Measurements from ENCODE around the gene PTCHD4. TPM values are rescaled to one million over a fixed set of nuclear protein-coding genes. Genes with fewer than 3 reads are reported as not detected.
A peak's percentile ranks its signal among the peaks of the same experiment; 100 is the strongest.

Gene PTCHD4
- total and polyA plus RNA-seq, 2 experiments from 2014 or later, result 0.76 to 1.2 TPM

DNA sequence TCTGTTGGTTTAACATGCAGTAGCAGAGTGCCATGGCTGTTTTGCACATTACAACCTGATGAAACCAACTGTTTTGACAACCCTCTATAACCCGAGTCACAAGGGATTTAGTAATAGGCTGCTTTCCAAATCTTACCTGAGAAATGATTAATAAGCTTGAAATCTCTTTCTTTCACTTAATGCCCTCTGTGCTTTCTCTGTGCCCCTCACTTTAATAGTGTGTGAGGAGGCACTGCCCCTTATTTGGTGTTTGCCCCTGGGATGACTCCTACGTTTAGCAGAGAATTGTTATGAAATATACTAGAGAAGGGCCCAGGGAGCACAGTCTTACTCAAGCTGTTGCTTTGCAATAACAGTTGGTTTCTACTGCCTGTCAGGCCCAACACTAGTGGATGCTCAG lies 31.0 kb upstream of the PTCHD4 start:
- Histone ChIP-seq H3K9me2 (ENCODE audit: insufficient read depth) (no peaks in the 10 kb centered on the region), H3K9me3 (ENCODE audit: low read depth) (no peaks in the 10 kb centered on the region), H3K4me1 (ENCODE audit: insufficient read depth) (no peaks in the 10 kb centered on the region), H3K27me3 (replicated peaks; ENCODE audit: insufficient read depth) (no peaks in the 10 kb centered on the region), H3K36me3 (ENCODE audit: low read depth) (no peaks in the 10 kb centered on the region), H2AFZ (no peak overlapping the region), H4K20me1 (ENCODE audit: insufficient read depth) (no peaks in the 10 kb centered on the region; the same call in 1 of the 2 replicates), H3K4me2 (ENCODE audit: unreplicated experiment) (no peak overlapping the region), H3K4me3 (no peak overlapping the region), H3K79me2 (ENCODE audit: insufficient read depth) (no peaks in the 10 kb centered on the region), H3K9ac (no peak overlapping the region), H3K27ac (no peak overlapping the region), H3F3A (ENCODE audit: insufficient read depth) (no peaks in the 10 kb centered on the region)
- TF ChIP-seq EZH2phosphoT487 (IDR thresholded peaks at IDR 0.05; ENCODE audit: insufficient read depth, low read depth), result no peak
- whole genome bisulfite sequencing, 2 experiments (ENCODE audit: low coverage in 1 of 2, low lambda C conversion rate in 2 of 2, missing lambda C conversion rate in 2 of 2), result 6 to 8% methylated on average over 2 of the region's 2 CpGs
- in situ Hi-C loops (cut with MboI), result no loop called here
- DNase-seq, result no peak

DNA sequence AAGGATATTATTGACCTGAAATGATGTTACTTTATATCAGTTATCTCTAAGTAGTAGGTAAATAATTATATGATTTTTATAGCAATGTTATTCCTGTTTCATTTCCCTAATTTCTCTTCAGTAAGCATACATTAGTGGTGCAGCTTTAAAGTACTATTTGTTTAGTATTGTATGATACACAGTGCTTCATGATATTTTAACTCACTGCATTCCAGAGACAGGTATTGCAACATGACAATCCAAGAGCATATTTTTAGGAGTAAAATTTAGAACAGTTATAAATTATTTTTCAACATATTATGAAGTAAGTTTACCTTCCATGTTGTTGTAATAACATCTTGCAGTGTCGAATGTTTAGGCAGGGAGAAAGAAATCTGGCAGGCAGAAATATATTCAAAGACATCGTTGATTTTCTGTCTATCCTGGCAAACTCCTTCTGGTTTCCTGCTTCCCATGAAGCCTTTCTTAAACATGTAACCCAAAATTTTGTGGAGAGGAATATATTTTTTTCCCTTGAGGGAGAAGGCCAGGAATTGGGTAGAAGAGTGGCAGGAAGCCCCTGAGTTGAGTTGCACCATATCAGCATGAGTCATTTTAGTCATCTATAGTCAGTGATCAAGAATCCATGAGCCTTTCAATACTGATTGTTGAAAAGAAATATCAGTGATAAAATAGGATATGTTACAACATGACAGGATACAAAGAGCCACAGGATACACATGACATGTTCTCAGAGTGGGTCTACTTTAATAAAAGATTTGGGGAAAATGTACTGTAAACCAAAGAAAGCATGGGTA lies 29.0 kb upstream of the PTCHD4 start:
- H3K36me3 ChIP-seq (ENCODE audit: low read depth), result no peaks in the 10 kb centered on the region
- H3K9ac ChIP-seq, result no peak overlapping the region
- H2AFZ ChIP-seq, result no peak overlapping the region
- H3F3A ChIP-seq (ENCODE audit: insufficient read depth), result no peaks in the 10 kb centered on the region
- no peak overlapping the region for H3K27ac ChIP-seq
- H3K79me2 ChIP-seq (ENCODE audit: insufficient read depth), result no peaks in the 10 kb centered on the region
- no peaks in the 10 kb centered on the region for H3K9me3 ChIP-seq (ENCODE audit: low read depth)
- TF ChIP-seq EZH2 (IDR thresholded peaks at IDR 0.05; ENCODE audit: insufficient read depth, poor library complexity, severe bottlenecking) (no peak), EZH2phosphoT487 (IDR thresholded peaks at IDR 0.05; ENCODE audit: insufficient read depth, low read depth) (no peak)
- DNase-seq, result no peak
- in situ Hi-C loops (cut with MboI), result no loop called here
- no peak overlapping the region for H3K4me2 ChIP-seq (ENCODE audit: unreplicated experiment)
- H3K9me2 ChIP-seq (ENCODE audit: insufficient read depth), result no peaks in the 10 kb centered on the region
- H3K4me3 ChIP-seq, result no peak overlapping the region
- no peaks in the 10 kb centered on the region for H4K20me1 ChIP-seq (ENCODE audit: insufficient read depth)
- WGBS, 2 experiments (ENCODE audit: low coverage in 1 of 2, low lambda C conversion rate in 2 of 2, missing lambda C conversion rate in 2 of 2), result 19 to 23% methylated on average over 2 of the region's 2 CpGs
- no peaks in the 10 kb centered on the region for H3K27me3 ChIP-seq (replicated peaks; ENCODE audit: insufficient read depth)
- 0 out of 2 replicates have a peak, but pooled peaks cover 7% of the 10 kb centered on the region for H3K4me1 ChIP-seq (ENCODE audit: insufficient read depth)

DNA sequence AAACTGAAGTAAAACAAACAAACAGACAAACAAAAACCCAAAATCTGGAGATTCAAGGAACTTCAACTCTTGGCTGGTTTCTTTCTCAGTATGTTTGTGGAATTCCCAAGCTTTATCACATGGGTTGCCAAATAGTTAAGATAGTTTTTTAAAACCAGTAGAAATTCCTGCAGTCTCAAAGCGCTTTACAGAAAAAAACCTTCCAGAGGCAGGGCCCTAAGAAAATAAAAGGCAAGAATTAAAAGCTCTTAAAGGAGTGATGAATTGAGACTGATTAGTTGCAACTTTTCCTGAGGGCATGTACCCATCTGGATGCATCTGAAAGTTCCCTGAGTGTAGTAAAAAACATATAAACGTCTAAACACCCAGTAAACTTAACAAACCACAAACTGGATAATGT lies 25.9 kb upstream of the PTCHD4 start:
- H3K27me3 ChIP-seq (replicated peaks; ENCODE audit: insufficient read depth), result no peaks in the 10 kb centered on the region
- H3F3A ChIP-seq (ENCODE audit: insufficient read depth), result no peaks in the 10 kb centered on the region
- H3K9ac ChIP-seq, result no peak overlapping the region
- H3K79me2 ChIP-seq (ENCODE audit: insufficient read depth), result no peaks in the 10 kb centered on the region
- 0 out of 2 replicates have a peak, but pooled peaks cover 7% of the 10 kb centered on the region for H3K4me1 ChIP-seq (ENCODE audit: insufficient read depth)
- no peak for TF ChIP-seq EZH2 (IDR thresholded peaks at IDR 0.05; ENCODE audit: insufficient read depth, poor library complexity, severe bottlenecking)
- no peak for TF ChIP-seq EZH2phosphoT487 (IDR thresholded peaks at IDR 0.05; ENCODE audit: insufficient read depth, low read depth)
- no peaks in the 10 kb centered on the region for H3K9me2 ChIP-seq (ENCODE audit: insufficient read depth)
- WGBS, 2 experiments (ENCODE audit: low coverage in 1 of 2, low lambda C conversion rate in 2 of 2, missing lambda C conversion rate in 2 of 2), result 18 to 26% methylated on average over 2 of the region's 2 CpGs
- no peak for DNase-seq
- no peaks in the 10 kb centered on the region for H4K20me1 ChIP-seq (ENCODE audit: insufficient read depth)
- H3K4me3 ChIP-seq, result no peak overlapping the region
- in situ Hi-C loops (cut with MboI), result no loop called here
- H3K36me3 ChIP-seq (ENCODE audit: low read depth), result no peaks in the 10 kb centered on the region
- no peak overlapping the region for H3K27ac ChIP-seq
- no peak overlapping the region for H3K4me2 ChIP-seq (ENCODE audit: unreplicated experiment)
- H3K9me3 ChIP-seq (ENCODE audit: low read depth), result no peaks in the 10 kb centered on the region
- no peak overlapping the region for H2AFZ ChIP-seq

DNA sequence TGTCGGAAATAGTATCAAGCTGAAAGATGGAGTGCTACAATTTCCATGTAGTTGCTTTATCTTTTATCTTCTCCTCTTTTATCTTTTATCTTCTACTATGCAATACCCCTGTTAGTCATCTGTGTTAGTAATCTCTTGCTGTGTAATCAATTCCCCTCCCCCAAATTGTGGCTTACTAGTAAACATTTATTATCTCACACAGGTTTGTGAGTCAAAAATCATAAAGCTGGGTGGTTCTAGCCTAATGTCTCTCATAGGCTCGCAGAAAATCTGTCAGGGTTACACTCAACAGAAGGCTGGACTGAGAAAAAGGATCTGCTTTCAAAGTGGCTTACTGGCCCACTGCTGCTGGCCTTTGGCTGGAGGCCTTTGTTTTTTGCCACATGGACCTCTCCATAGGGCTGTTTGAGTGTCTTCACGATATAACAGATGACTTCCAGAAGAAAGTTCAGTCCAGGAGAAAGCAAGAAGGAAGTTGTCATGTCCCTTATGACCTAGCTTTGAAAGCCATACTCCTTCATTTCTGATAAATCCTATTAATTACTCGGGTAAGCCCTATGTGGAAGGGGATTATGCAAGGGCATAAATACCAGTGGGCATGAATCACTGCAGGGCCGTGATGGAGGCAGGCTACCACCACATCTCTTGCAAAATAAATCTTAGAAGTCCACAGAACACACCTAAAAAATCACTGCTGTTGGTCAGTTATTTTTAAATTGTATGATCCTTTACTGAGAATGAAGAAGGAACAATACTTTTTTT lies 24.5 kb upstream of the PTCHD4 start:
- no peak overlapping the region for H3K4me2 ChIP-seq (ENCODE audit: unreplicated experiment)

More for the DNA sequence above, 24.5 kb upstream of the PTCHD4 start:
- Histone ChIP-seq H3K36me3 (ENCODE audit: low read depth) (no peaks in the 10 kb centered on the region), H3K27me3 (replicated peaks; ENCODE audit: insufficient read depth) (no peaks in the 10 kb centered on the region), H3K9ac (no peak overlapping the region), H3K4me1 (ENCODE audit: insufficient read depth) (0 out of 2 replicates have a peak, but pooled peaks cover 7% of the 10 kb centered on the region), H2AFZ (no peak overlapping the region), H3K4me3 (no peak overlapping the region), H3F3A (ENCODE audit: insufficient read depth) (no peaks in the 10 kb centered on the region), H3K9me2 (ENCODE audit: insufficient read depth) (no peaks in the 10 kb centered on the region), H3K79me2 (ENCODE audit: insufficient read depth) (no peaks in the 10 kb centered on the region), H3K27ac (no peak overlapping the region), H4K20me1 (ENCODE audit: insufficient read depth) (no peaks in the 10 kb centered on the region), H3K9me3 (ENCODE audit: low read depth) (no peaks in the 10 kb centered on the region)
- TF ChIP-seq EZH2 (IDR thresholded peaks at IDR 0.05; ENCODE audit: insufficient read depth, poor library complexity, severe bottlenecking) (no peak), EZH2phosphoT487 (IDR thresholded peaks at IDR 0.05; ENCODE audit: insufficient read depth, low read depth) (no peak)
- DNase-seq, result peak; percentile 62
- in situ Hi-C loops (cut with MboI), result no loop called here
- WGBS, 2 experiments (ENCODE audit: low coverage in 1 of 2, low lambda C conversion rate in 2 of 2, missing lambda C conversion rate in 2 of 2), result 14 to 15% methylated on average over 5 of the region's 5 CpGs

Measured in GM23248 (cell line).